SU-DHL-6 (cell line): ENCODE data around the gene WWOX.

Experiments used
- H2AFZ ChIP-seq: fragments of 200-600 bp; sonication (generic); 2 replicates; pipeline ENCODE4 v1.6.1; 2014; ENCODE audit warnings: low read depth, mild to moderate bottlenecking, moderate library complexity, mixed read lengths, antibody characterized with exemption, low read length; ENCODE audit not compliant: severe bottlenecking
- H3F3A ChIP-seq: fragments of 200-600 bp; shearing (Covaris generic); 2 replicates; pipeline ENCODE4 v1.6.0; 2016; ENCODE audit warnings: antibody characterized with exemption, mild to moderate bottlenecking; ENCODE audit not compliant: insufficient read depth
- H3K27ac ChIP-seq: fragments of 200-600 bp; sonication (generic); 2 replicates; pipeline ENCODE4 v1.5.1; 2016; ENCODE audit warnings: low read depth, mild to moderate bottlenecking, low read length, moderate library complexity, mixed read lengths
- H3K27me3 ChIP-seq: fragments of 200-600 bp; sonication (generic), shearing (Covaris generic); 2 replicates; pipeline ENCODE4 v1.6.0; 2014; ENCODE audit warnings: mild to moderate bottlenecking, low read length
- H3K36me3 ChIP-seq: fragments of 200-600 bp; sonication (generic); 2 replicates; pipeline ENCODE4 v1.6.1; 2014; ENCODE audit warnings: mild to moderate bottlenecking, low read length, mixed read lengths
- H3K4me2 ChIP-seq: fragments of 300-600, 200-600 bp; shearing (Covaris generic), sonication (generic); 2 replicates; pipeline ENCODE4 v1.6.0; 2014; ENCODE audit warnings: low read length, low read depth, mild to moderate bottlenecking; ENCODE audit not compliant: poor library complexity, severe bottlenecking
- H3K4me3 ChIP-seq: fragments of 200-600 bp; sonication (generic); 2 replicates; pipeline ENCODE4 v1.5.1; 2014; ENCODE audit warnings: antibody characterized with exemption, low read length, mild to moderate bottlenecking, mixed read lengths; ENCODE audit not compliant: insufficient read depth, poor library complexity, severe bottlenecking
- H3K79me2 ChIP-seq: fragments of 200-600 bp; sonication (generic); 2 replicates; pipeline ENCODE4 v1.6.1; 2014; ENCODE audit warnings: mild to moderate bottlenecking, low read length, moderate library complexity; ENCODE audit not compliant: insufficient read depth
- H3K9ac ChIP-seq: fragments of 200-600 bp; sonication (generic); 2 replicates; pipeline ENCODE4 v1.7.0; 2014; ENCODE audit warnings: mild to moderate bottlenecking, low read length
- H3K9me2 ChIP-seq: fragments of 200-600 bp; sonication (generic); replicated peaks from 2 replicates; pipeline ENCODE4 v1.6.1; 2014; ENCODE audit warnings: low read length; ENCODE audit not compliant: insufficient read depth
- H3K9me3 ChIP-seq: fragments of 200-600 bp; sonication (generic); 2 replicates; pipeline ENCODE4 v1.6.1; 2014; ENCODE audit warnings: low read length, mixed read lengths; ENCODE audit not compliant: insufficient read depth
- H4K20me1 ChIP-seq: fragments of 200-600 bp; sonication (generic); 2 replicates; pipeline ENCODE4 v1.6.1; 2014; ENCODE audit warnings: low read depth, mild to moderate bottlenecking, antibody characterized with exemption, low read length, moderate library complexity, mixed read lengths
- CTCF ChIP-seq: fragments of 200-600 bp; sonication (generic); IDR thresholded peaks from one replicate; pipeline ENCODE4 v1.5.1; 2017; ENCODE audit warnings: antibody characterized with exemption, mild to moderate bottlenecking, low read length, moderate library complexity; ENCODE audit not compliant: insufficient read depth, poor library complexity, severe bottlenecking
- EZH2phosphoT487 ChIP-seq: fragments of 200-600 bp; sonication (generic), shearing (Covaris generic); conservative IDR thresholded peaks from 2 replicates; pipeline ENCODE4 v1.6.1; 2018; ENCODE audit warnings: mild to moderate bottlenecking, antibody characterized with exemption, low read length, moderate library complexity, mixed read lengths

Gene WWOX

GRCh38 chr16:78882150-78882549 lies 782.7 kb downstream of the WWOX start:
- Histone ChIP-seq H4K20me1 (no peaks in the 10 kb centered on the region), H3K9ac (no peak overlapping the region), H3K79me2 (no peaks in the 10 kb centered on the region), H3K9me3 (no peaks in the 10 kb centered on the region), H3K27ac (no peak overlapping the region), H3K4me3 (no peak overlapping the region), H3K27me3 (no peaks in the 10 kb centered on the region), H3K9me2 (no peaks in the 10 kb centered on the region), H3K4me2 (no peak overlapping the region), H2AFZ (no peak overlapping the region), H3K36me3 (no peaks in the 10 kb centered on the region), H3F3A (no peaks in the 10 kb centered on the region)
- TF ChIP-seq EZH2phosphoT487 (no peak), CTCF (no peak)

- Histone ChIP-seq H3K9me2 (no peaks in the 10 kb centered on the region), H3K9me3 (no peaks in the 10 kb centered on the region), H3K9ac (no peak overlapping the region), H3K79me2 (no peaks in the 10 kb centered on the region), H3K27me3 (no peaks in the 10 kb centered on the region), H3F3A (no peaks in the 10 kb centered on the region), H2AFZ (no peak overlapping the region), H3K36me3 (no peaks in the 10 kb centered on the region), H3K4me3 (no peak overlapping the region), H3K4me2 (no peak overlapping the region), H3K27ac (no peak overlapping the region), H4K20me1 (no peaks in the 10 kb centered on the region)
- no peak for TF ChIP-seq EZH2phosphoT487
- TF ChIP-seq CTCF = no peak
Observed at GRCh38 chr16:78882751-78883150, 783.3 kb downstream of the WWOX start.

- no peak overlapping the region for H3K27ac ChIP-seq
- H4K20me1 ChIP-seq = no peaks in the 10 kb centered on the region
- no peaks in the 10 kb centered on the region for H3K36me3 ChIP-seq
- no peak overlapping the region for H3K4me3 ChIP-seq
- H3F3A ChIP-seq = no peaks in the 10 kb centered on the region
- no peaks in the 10 kb centered on the region for H3K79me2 ChIP-seq
- no peak overlapping the region for H3K4me2 ChIP-seq
- H2AFZ ChIP-seq = no peak overlapping the region
- no peaks in the 10 kb centered on the region for H3K27me3 ChIP-seq
- H3K9ac ChIP-seq = no peak overlapping the region
- no peaks in the 10 kb centered on the region for H3K9me2 ChIP-seq
- H3K9me3 ChIP-seq = no peaks in the 10 kb centered on the region
- TF ChIP-seq EZH2phosphoT487 (no peak), CTCF (no peak)
Observed at GRCh38 chr16:78884204-78884603, 784.8 kb downstream of the WWOX start.
